HG03439 (cell line): ENCODE measurements around the gene TMSB15C.
"Not testable (repeated sequence)": the region's sequence is repeated elsewhere in the genome, so short reads cannot be mapped to it uniquely, and the experiment has no call there.

Experiments
- ATAC-seq: cut with Tn5 transposase; IDR thresholded peaks from one replicate; pipeline ENCODE4 v1.9.1; 2021; ENCODE audit warnings: mild to moderate bottlenecking, moderate library complexity; ENCODE audit not compliant: unreplicated experiment

Gene TMSB15C

DNA sequence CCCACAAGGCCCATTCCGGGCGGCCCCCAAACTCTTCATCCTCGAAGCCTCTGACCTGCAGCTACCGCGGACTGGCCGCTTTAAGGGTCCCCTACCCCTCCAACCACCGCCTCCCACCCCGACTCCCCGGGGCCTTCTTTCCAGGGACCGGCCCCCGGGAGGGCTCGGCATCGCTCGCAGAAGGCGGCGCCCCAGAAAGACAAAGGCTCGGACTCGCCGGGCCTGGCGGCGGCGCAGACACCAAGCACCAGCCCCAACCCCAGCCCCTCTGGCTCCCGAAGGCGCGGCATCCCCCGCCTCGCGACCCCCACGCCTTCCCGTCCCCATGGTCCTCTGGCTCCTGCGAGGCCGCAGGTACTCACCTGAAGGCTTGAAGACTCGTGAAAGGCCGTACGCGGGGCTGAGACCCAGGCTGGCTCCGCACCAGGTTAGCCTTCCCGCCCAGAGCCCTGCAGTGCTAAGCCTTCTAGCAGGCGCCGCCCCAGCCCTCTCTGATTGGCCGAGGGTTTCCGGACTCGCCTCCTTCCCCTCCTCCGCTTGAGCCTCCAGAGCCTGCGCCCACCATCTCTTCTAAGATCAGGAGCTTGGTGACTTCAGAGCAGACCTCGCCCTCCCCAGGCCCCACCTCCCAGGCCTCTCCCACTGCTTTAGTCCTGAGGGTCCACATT is at the start of gene TMSB15C:
TSS of gene TMSB15C (minus strand) at position 459 of the 668 bp plus-strand sequence.
- ATAC-seq = not testable (repeated sequence)

DNA sequence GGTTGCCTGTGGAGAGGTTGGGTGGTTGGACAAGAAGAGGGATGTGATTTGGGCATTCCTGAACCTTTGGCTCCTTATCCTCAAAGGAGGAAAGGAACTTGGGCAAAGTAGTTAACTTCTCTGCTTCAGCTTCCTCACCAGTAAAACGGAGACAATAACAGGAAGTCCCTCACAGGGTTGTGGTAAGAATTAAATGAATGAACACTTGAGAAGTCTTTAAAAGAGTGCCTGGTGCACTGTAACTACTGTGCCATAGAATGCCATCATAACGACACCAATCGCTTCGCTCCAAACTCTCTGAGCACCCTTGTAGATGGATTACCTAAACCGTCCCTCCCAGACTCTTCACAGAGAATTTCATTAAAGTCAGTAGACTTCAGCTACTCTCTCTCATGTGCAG is 46.8 kb upstream of the TMSB15C start:
- ATAC-seq = no peak

DNA sequence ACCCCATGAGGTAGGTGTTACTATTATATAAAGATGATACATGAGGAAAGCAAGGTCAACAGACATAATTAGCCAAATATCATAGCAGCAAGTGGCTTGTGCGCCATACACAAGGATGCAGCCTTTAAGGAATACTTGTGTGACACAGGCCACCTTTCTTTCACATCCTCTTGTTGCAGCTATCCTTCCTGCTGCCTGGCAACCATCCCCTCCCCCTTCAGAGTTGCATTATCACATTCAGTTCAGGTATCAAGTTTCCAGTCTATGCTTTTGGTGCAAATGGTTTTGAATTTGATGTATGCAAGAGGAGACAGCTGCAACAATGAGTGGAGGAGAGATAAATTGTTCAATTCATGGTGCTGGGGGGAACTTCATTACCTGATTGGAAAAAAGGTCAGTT is 42.7 kb upstream of the TMSB15C start:
- no peak for ATAC-seq

DNA sequence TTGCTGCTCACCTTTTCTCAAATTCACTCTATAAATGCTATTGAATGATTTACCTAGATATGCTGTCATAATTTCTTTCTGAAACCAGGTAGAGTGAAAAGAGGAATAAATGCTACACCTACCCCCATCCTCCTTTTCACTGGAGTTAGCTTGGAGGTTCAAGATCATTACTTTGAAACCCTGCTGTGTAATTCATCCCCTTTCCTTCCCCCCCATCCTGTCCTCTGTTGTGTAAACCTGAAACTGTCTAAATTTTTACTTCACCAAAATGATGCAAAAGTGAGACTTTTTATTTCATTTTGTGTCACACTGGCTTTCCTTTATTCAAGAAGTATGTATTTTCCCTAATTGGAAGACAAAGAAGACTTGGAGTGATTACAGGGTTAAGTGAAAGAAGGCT is 41.7 kb upstream of the TMSB15C start:
- ATAC-seq = no peak

DNA sequence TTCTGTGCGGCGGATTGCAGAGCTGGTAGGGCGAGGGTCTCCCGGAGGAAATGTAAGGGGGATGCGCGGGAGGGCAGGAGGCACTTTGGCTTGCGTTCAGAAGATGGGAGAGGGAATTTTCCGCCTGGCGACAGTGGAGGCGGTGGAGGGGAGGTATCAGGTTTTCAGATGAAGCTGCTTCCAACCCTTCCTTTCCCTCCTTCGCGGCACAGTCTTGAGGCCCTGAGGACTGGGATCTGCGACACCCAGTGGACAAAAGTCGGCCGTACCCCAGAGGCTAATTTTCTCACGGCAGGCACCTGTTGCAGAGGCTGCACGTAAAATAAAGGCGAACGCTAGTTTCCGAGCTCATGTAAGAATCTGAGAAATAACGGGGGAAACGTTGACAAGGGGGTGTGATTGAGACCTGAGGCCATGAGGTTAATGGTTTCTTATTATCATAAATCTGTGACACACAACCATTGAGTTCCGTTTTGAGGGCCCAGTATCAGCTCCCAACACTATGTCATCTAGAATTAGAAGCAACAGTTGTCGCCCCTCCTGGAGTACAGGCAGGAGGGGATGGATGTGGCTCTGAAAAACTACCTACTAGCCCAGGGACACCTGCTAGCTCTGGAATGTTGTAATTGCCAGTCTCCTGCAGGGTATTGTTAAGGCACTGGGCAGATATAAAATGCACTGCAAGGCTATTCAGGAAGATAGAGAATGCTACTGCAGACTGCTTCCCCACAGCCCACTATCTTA is 37.4 kb upstream of the TMSB15C start:
- peak; percentile 55 for ATAC-seq

DNA sequence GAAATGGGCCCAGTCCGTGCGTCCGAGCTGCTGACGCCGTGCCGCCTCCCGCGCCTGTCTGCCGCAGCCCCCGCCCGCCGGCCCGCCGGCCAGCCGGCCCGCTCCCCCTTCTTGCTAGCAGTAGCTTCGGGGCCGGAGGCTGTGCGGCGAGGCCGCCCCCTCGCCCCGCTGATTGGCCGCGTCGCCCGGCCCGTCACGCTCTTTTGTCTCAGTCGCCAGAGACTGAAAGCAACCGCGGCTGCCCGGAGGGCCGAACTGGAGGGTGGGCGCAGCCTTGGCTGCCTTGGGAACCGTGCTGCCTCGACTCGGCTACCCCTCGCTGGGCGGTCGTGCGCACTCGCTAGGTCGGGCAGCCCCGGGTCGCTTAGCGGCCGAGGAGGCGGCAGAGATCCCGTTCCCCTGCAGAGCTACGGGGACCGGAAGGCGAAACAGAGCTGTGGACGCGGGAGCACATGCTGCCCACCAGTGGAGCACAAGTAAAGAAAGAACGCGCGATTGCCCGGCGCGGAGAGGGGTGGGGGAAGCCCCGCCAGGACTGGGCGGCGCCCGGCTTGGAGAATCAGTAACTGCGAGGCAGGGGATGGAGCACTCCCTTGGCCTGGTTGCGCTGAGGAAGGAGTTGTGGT is 36.4 kb upstream of the TMSB15C start, which contains the start of gene ZCCHC18:
TSS of gene ZCCHC18 (plus strand) at position 198 of the 626 bp plus-strand sequence. CDS start 1,589 bp downstream, outside the sequence.
- ATAC-seq = peak; percentile 72

DNA sequence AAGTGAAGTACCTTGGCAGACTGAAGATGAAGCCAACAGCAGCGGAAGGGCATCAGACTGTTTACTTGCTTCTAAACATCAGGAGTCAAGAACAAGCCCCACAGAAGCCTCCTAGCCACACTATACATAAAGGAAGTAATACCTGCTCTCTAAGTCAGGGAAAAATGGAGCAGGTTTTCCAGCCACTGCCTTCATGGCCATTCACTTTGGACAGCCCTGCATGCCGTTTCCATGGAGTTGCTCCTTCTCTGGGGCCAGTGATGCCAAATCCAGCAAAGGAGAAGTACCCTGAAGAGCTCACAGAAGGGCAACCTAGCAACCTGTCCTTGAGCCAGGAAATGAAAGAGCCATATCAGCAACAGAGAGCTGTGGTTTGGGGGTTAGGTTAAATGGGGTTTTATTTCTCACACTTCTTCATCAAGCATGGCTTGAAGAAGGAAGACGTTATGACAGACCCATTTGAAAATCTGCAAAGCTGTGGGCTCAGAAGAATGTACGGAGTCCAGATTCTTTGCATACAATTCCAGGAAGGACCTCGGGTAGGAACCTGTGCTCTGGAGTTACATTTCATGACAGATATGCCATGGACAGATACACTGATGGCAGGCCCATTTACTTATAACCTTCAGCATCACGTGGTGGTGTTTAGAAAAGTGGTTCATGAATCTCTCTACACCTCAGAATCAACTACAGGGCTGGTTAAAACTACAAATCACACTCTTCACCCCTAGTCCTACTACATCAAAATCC is 34.6 kb upstream of the TMSB15C start:
- not testable (repeated sequence) for ATAC-seq

DNA sequence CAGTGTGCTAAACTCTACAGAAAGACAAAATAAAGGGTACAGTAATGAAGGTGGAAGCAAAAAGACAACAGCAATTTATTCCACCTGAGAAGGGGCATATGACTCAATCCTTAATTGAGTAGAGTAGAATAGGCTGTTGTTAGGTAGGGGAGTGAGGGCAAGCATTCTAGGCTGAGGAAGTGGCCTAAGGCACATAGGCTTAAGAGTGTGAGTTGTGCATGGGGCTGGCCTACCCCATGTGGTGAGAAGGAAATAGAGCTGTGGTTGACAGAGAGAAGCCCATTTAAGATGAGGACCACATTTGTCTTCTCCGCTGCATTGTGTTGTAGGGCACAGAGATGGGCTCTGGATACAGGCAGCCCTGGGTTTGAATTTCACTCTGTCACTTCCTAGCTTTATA is 32.9 kb upstream of the TMSB15C start:
- ATAC-seq = no peak

DNA sequence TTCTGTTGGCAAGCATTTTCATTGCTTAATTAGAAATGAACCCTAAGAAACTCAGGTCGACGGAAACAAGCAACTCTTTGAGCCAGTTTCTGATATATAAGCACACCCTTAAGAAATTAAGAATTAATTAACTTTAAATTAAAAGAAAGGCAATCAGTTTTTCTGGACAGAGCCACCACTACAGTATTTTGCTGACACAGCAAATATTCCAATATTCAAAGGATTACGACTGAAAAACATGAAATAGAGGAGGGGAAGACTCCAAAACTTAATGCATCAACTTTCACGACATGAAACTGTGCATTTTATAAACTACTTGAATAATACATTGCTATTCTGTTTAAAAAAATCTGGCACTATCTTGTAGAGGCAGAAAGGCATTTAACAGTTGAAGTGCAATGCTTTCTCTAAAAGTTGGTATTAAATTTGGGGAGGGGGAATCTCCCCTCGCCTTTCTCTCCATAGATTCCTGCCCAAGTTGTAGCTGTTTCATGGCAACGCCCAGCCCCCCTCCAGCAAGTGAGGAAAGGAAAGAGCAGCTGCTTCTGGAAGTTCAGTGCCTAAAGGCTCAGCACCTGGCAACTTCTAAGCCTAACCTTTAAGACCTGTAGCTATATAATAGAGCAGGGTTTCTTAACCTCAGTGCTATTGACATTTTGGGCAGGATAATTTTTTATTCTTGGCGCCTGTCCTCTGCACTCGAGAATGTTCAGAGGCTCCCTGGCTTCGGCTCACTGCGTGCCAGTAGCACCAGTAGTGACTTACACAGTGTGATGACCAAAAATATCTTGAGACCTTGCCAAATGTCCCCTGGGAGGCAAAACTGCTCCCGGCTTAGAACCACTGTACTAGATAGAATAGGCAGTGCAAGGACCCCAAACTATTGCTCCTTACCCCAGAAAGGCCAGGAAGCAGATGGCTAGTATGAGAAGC is 29.6 kb upstream of the TMSB15C start:
- no peak for ATAC-seq

DNA sequence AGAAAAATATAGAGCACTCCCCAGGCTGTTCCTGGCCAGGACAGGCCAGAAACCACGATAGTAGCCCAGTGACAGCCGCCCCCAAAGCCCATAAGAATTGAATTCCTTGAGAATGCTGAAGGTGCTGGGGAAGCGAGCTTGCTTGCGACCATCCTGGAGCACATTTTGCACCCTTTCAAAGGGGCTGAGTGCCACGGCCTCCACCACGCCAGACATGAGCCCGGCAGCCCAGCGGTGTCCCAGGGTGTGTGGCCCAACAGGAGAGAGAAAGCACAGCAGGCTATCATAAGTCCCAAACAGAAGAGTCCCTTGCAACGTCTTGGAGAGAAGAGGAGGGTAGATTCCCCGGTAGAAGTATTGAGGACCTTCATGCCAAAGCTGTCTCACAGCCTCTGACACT is 28.6 kb upstream of the TMSB15C start:
- ATAC-seq = no peak

DNA sequence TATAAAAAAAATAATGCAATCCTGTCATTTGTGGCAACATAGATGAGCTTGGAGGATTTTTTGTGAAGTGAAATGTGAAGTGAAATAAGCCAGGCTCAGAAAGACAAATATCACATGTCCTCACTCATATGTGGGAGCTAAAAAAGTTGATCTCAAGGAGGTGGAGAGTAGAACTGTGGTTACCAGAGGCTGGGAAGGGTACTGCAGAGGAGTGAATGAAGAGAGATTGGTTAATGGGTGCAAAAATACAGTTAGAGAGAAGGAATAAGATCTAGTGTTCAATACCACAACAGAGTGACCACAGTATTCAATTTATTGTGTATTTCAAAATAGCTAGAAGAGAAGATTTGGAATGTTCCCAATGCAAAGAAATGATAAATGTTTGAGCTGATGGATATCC is 22.9 kb upstream of the TMSB15C start:
- no peak for ATAC-seq

DNA sequence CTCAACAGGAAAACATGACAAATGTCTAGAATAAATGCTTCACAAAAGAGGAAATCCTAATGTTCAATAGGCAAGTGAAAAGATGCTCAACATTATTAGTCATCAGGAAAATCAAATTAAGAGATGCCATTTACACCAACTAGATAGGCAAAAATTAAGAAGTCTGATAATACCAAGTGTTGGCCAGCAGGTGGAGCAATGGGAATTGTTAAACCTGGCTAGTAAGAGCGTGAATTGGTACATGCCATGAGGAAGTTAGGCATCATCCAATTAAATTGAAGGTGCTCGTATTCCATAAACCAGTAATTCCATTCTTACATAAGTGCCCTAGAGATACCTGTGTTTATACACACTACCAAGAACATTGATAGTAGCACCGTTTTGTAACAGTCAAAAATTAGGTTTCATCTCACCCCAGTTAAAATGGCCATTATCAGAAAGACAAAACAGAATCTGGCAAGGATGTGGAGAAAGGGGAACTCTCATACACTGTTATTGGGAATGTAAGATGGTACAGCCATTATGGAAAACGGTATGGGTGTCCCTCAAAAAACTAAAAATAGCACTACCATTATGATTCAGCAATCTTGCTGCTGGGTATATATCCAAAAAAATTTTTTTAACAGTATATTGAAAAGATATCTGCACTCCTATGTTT is 22.2 kb upstream of the TMSB15C start:
- peak; percentile 74 for ATAC-seq

DNA sequence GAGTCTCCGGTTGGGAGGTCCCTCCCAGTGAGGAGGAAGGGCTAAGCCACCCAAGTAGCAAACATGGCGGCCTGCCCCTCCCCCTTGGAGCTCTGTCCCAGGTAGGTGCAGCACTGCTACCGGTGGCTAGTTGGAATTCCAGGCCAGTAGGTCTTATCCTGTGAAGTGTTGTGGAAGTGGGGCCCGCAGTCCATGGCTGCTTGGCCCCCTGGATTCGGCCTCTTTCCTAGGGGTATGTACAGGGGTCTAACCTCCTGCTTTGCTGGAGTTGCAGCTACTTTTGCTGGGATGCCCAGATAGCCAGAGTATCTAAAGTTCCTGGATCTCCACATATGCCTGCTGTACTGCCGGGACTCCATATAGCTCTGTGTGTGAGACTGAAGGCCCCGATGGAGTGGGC is 9.9 kb upstream of the TMSB15C start:
- no peak for ATAC-seq

DNA sequence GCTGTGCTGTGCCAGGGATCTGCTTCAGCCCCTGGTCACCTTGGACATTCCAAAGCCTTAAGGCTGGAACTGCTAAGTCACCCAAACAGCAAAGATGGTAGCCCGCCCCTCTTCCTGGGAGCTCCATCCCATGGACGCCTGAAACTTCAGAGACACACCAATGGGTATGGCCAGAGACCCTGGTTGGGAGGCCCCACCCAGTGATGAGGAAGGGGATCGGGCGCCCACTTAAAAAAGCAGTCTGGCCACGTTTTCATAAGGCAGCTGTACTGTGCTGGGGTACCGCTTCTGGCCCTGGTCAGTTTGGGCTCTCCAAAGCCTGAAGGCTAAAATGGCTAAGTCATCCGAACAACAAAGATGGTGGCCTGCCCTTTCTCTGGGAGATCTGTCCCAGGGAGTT is 9.4 kb upstream of the TMSB15C start:
- ATAC-seq = no peak

DNA sequence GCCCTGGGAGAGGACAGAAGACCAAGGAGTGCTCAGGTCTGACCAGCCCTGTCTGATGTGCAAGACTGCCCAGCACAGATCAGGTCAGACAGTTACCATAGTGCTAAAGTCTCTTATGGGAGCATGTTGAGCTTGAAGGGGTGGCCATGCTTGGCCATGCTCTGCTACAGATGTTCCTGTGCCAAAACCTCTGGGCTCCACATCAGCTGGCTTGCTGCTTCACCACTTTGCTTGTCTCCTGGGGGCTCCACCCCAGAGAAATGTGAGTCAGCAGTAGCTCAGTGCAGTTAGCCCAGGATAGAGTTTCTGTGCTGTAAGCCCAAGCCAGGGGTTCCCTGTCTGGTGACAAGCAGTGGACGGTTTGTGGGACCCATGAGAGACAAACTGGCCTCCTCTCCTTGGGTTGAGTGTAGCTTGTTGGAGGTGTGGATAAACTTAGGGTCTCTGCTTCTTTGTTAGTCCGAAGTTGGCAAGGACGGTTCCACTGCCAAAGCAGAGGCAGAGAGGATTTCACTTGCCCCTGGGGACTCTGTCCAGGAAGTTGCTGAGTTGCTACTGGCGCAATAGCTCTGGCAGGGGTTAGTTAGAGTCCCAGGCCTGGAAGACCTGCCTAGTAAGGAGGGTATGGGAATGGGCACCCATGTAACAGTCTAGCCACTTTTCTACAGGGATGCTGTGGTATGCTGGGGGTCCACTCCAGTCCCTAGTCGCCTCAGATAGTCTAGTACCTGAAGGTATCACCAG is 8.7 kb upstream of the TMSB15C start:
- no peak for ATAC-seq

DNA sequence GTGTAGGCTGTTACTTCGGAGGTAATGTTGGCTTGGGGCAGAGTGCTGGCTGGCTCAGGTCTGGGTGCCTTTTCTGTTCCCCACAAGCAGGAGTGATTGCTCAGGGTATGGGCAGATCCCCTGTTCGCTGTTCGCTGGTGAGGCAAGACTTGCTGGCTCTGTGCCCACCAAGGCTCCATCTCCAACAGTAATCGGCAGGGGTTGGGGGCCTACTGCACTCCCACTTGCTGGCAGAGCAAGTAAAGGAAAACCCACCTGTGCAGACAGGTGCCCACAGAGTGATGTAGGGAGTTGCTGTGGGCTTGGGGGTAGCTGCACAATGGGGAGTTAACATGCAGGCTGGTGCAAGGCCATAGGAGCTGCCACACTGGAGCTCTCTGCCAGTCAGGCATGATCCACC is 8.0 kb upstream of the TMSB15C start:
- ATAC-seq = no peak

DNA sequence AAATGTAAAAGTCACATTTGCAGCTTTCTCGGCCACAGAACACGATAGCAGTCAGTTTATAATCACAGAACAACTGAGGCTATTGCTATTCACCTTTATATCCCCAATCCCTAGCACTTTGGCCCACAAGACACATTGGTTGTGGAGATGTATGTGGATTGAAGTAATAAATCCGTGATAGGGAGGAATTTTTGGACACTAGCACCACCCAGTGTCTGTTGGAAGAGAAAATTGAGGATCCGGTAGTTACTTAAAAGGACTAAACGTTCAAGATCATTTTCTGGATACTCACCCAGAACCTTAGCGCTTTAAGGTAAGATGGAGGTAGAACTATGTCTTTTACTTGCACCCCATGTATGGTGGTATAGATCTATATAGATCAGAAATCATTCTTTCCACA is 1.8 kb upstream of the TMSB15C start:
- not testable (repeated sequence) for ATAC-seq

DNA sequence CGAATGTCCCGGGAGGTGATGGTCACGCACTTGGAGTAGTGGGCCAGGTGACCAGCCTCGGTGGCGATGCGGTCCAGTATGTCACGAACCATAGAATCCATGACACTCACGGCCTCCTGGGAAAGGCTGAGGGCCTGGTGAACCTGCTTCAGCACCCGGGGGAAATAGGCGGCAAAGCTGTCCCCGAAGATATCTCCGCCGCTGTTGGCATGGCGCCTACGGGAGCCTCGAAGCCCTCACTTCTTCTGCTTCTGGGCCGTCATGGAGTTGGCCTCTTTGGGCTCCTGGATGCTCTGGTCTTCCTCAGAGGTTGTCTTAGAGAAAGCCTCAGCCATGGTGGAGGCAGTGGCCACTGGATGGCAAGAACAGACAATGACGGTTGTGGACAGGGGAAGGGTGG is 13.4 kb downstream of the TMSB15C start:
- not testable (repeated sequence) for ATAC-seq

DNA sequence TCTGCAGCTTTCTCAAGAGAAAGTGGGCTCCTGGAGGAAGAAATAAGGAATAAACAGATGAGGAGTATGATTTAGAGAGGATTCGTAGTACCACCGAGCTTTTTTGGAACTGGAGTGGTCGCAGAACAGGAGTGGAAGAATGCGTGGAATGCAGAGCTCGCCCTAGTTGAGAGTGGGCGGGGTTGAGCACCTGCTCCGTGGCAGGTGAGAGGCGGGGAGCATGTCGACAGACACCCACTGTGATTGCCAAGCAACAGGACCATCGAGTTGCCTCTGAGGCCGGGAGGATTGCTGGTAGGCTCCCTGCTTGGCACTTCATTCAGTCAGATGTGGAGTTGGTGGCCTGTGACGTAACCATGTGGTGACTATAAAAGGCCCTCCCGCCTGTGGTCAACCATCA is 21.1 kb downstream of the TMSB15C start:
- not testable (repeated sequence) for ATAC-seq
